NCI-H774 (cell line): Measurements from ENCODE around the gene PRPSAP1.
A peak's percentile ranks its signal among the peaks of the same experiment; 100 is the strongest.

Experiments used
- DNase-seq: peaks from one replicate; lab custom pipeline; 2025; lab: John Stamatoyannopoulos, UW

Gene PRPSAP1, protein sequence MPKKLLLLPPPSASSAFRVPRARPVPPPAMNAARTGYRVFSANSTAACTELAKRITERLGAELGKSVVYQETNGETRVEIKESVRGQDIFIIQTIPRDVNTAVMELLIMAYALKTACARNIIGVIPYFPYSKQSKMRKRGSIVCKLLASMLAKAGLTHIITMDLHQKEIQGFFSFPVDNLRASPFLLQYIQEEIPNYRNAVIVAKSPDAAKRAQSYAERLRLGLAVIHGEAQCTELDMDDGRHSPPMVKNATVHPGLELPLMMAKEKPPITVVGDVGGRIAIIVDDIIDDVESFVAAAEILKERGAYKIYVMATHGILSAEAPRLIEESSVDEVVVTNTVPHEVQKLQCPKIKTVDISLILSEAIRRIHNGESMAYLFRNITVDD

DNA sequence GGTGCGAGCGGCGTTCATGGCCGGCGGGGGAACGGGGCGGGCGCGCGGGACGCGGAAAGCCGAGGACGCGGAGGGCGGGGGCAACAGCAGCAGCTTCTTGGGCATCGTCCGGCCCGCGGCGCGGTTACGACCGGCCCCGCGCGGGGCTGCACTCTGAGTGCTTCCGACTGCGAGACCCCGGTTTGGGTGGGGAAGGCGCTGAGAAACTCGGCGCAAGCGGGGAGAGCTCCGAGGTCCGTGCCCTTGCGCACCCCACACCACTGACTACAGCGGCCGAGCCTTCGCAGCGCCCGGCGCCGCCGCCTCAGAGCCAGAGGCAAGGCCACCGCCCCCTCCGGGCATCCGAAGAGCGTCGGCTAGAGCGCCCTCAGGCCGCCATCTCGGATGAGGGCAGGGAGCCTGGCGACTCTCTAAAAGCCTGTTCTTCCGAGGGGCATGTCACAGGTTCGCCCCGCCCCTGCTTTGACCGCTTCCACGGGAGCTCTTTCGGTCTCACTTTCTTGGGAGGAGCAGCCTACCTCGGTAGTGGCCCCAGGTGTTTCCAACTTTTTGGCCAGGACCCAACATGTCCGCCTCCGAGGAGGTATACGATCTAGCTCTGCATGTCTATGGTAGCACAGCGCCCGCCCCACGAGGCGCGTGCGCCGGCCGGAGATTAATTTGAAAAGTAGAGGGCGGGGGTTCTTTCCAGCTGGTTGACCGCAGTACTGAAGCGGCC lies at the start of gene PRPSAP1:
PRPSAP1 (minus strand) TSS at position 318 of the 718 bp plus-strand sequence; CDS start at position 105, 213 bp downstream.
- peak; percentile 98 for DNase-seq

DNA sequence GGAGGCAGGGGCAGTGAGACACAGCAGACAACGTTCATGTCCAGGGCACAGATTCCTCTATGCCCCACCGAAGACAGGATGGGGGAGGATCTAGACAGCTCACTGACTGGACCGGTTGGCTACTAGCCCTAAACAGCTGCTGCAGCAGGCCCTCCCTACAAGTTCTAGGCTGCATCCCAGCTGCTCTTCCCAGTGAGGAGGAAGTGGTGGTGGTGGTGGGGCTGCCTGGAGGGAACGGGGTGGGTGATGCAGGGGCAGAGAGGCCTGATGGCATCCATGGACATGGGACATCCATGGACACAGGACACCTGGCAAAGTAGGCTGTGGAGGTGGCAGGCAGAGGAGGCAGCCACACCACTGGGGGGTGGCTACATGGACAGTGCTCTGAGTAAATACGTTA lies 49.0 kb upstream of the PRPSAP1 start:
- DNase-seq: no peak

DNA sequence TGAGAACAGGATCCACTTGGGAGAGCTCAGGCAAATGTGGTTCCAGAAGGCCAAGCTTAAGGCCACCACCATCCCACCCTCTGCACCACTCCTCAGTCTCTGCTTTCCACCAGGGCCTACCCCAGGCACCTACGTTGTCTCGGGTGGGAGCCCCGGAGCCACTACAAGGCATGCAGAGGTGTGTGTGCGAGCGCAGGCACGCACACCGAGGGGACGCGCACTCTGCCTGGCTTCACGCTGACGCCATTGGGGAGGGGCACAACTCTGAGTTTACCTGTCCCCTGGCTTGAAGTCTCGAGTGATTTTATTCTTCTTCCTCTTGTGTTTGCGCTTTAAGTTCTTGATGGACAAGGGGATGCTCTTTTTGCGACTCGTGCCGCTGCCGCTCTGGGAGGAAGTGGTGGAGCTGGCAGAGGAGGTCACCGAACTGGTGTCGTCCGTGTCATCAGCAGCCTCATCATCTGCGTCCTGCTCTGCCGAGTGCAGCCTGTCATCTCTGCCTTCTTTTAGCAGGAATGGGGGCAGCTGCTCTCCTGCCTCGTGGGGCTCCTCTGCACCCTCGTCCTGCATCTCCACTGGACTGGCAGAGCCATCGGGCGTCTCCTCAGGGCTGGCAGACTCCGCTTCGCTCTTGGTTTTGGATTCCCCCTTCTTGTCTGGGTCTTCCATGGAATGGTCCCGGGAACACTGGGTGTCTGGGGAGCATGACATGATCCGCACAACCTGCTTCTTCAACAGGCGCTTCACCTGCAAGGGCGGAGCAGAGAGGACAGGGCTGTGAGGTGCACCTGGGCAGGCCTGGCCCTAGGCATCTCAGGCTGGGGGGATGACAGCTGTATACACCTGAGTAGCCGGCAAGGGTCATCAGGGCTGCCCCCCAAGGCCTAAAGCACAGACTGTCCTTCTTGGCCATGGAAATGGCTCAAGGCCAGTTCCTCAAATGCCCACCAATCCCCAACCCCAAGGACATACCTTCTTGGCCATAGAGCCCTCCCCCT lies 45.8 kb upstream of the PRPSAP1 start:
- no peak for DNase-seq

DNA sequence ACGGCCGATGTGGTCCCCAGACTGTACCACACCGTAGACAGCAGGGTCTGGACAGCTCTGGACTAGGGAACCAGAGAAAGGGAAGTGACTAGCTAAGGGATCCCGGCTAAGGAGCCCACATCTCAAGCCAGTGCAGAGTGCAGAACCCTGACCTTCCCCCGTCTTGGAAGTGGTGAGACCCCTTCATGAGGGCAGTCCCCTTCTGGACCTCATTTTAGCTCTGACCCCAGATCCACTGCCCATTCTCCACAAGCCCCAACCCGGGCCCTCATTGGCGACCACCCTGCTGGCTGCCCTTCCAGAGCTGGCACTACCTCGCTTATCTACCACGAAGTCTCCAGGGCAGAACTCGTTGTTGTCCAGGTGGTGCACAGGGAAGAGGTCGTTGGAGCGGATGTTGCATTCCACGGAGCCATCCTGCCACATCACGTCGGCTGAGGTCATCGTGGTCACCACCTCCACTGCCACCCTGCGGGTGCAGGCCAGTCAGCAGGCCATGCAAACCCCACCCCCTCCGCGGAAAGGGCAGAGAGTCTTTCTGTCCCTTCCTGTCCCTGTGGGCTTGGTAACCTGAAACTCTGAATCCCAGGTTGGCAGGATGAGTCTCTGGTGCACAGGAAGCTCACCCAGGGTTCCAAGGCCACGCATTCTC lies 44.9 kb upstream of the PRPSAP1 start:
- DNase-seq: no peak

DNA sequence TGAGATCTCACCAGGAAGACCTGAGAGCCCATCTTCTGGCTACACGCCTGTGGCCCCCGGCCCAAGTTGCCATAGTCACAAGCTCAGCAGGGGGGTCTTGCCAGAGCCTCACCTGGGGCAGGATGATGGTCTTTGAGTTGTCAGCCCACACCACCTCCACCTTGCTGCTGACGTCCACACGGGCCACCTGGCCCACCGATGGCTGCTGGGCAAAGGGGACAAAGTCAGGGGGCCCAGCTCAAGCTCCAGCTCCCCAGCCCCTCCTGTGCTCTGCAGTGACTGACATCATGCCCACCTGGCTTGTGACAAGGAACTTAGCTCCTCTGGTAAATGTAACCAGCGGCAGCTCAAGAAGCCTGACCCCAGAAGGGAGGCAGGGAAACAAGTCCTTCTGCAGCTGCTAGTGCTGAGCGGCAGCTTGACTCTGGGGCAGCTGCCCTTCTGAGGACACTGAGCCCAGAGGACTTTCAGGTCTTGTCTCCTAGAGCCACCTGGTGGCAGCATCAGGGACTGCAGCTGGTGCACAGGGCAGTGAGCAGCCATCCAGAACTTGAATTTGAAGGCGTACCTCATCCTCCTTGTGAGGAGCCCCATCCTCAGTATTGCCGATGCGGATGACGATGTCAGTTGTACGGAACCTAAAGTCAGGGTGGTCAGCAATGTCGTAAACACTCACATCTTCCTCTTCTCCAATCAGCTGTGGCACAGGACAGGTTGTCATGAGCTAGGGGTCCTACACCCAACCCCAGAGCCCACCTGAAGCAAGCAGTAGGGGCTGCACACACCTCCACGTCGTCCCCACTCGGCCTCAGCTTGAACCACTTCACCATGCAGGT lies 44.2 kb upstream of the PRPSAP1 start:
- peak; percentile 89 for DNase-seq

DNA sequence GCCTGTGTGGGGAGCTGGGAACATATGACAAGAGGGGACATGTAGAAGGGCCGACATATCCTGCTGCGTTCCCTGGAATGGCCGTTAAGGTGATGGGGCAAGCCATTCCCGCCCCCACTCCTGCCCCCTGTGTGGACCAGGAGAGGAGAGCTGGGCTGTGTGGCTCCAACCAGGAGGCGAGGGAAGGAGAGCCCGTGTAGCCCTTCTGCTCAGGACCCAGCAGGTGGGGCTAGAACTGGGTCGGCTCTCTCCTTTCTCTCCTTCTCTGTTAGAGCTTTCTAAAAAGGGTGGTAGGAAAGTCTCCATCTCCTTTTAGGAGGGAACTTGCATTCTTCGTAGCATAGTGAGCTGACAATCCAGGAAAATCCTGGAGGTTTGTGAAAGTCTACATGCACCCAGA lies 43.5 kb upstream of the PRPSAP1 start:
- DNase-seq: no peak

DNA sequence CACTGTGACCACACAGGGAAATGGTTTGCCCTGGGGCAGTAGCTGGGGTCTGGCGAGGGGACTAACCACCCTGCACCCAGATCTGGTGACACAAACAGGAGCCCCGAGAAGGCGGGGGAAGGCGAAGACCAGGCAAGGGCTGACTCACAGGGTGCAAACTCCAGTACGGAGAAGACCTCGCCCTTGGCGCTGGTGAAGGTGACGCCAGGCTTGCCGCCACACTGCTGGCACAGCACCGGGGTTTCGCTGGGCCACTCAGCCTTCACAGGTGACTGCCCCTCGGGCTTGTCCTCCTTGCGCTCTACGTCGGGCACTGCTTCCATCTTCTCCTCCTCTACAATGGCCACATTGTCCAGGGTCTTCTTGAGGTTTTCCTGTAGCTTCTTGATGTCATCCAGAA lies 42.3 kb upstream of the PRPSAP1 start:
- no peak for DNase-seq

DNA sequence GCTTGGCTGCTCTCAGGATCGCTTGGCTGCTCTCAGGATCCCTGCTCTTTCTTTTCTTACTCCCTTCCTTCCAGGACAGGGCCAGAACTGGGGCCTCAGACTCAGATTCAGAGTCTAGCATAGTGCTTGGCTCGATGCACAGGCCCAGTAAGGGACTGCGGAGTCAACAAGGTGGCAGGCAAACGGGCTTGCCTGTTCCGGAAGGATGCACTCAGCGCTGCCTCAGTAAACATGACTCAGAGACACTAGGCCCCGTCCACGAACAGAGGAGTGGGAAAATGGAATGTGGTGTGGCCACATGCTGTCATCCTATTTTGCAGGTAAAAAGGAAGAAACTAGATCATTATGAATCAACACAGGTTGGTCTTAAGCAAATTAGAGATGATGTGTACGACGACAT lies 40.5 kb upstream of the PRPSAP1 start:
- DNase-seq: no peak

DNA sequence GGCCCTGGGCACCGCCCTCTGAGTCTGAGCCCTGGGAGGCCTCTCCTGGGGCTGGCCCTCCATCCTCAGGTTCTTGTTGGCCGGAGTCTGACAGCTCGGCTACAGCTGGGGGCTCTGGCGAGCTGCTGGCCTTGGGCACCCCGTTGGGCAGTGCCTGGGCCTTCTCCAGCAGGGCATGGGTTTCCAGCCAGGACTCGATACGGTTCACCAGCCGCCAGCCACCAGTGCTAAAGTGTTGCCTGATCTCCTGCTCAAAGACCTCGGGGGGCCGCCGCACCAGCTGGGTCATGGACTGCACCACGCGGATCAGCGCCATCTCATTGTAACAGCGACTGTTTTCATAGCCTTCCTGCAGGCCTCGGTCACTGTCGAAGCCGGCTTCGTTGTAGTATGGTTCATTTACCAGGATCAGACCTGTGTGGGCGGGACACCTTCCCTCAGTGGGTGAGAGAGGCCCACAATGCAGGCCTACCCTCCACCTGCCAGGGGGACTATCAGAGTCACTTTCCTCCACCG lies 37.5 kb upstream of the PRPSAP1 start:
- no peak for DNase-seq

DNA sequence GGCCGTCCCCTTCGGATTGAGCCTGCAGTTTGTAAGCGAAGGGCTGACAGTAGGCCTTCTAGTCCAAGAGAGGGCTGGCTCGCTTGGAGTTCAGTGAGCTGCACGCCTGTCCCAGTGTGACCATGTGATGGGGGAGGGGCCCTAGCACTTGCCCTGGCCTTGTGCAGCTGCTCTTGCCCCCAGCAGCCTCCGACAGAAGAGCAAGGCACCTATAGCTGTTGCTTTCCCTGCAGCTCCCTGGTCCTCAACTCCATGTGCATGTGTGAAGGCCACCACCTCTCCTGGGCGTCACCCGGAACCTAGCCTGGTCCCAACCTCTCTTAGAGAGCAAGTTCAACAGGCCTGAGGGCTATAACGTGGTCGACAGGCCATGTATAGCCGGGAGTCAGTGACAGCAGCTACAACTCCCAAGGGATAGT lies 36.3 kb upstream of the PRPSAP1 start:
- no peak for DNase-seq

DNA sequence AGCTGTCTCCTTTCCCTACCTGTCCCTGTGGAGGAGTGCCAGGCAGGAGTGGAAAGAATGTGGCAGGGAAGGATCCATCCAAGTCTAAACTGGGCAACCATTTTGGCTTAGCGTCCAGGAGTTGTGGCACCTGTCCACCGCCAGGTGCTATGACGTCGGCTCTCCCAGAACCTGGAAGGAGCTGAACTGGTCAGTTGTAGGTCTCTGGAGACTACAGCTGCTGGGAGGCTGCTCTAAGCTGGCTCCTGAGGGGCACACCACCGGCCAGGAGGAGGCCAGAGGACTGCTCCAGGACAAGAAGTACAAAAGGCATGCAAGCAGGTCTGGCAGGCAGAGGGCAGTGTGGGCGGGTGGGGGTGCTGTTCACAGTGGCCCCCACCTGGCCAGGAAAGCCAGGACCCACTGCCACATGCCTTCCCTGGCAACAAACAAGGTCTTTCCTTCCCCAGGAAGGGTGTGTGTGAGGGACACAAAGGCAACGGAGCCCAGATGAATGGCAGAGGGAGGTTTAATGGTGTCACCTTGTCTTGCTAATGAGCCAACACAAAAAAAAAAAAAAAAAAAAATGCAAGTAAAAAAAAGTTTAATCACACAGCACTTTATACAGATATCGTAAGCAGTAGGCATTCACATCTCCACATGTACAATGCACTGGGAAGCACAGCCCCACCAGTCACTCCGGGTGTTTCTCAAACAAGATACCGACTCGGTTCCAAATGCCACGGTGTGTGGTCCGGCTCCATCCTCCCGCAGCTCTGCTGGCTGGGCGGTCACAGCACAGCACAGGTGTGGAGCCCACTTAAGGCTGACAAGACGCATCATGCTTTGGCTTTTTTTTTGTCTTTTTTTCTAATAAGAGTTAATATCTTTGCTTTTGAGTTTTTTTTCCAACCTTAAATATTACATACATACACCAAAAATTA lies 35.5 kb upstream of the PRPSAP1 start:
- DNase-seq: no peak

DNA sequence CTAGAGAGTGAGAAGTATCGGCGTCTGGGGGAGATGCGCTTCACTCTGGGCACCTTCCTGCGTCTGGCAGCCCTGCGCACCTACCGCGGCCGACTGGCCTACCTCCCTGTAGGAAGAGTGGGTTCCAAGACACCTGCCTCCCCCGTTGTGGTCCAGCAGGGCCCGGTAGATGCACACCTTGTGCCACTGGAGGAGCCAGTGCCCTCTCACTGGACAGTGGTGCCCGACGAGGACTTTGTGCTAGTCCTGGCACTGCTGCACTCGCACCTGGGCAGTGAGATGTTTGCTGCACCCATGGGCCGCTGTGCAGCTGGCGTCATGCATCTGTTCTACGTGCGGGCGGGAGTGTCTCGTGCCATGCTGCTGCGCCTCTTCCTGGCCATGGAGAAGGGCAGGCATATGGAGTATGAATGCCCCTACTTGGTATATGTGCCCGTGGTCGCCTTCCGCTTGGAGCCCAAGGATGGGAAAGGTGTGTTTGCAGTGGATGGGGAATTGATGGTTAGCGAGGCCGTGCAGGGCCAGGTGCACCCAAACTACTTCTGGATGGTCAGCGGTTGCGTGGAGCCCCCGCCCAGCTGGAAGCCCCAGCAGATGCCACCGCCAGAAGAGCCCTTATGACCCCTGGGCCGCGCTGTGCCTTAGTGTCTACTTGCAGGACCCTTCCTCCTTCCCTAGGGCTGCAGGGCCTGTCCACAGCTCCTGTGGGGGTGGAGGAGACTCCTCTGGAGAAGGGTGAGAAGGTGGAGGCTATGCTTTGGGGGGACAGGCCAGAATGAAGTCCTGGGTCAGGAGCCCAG lies 33.5 kb upstream of the PRPSAP1 start:
- DNase-seq: no peak

DNA sequence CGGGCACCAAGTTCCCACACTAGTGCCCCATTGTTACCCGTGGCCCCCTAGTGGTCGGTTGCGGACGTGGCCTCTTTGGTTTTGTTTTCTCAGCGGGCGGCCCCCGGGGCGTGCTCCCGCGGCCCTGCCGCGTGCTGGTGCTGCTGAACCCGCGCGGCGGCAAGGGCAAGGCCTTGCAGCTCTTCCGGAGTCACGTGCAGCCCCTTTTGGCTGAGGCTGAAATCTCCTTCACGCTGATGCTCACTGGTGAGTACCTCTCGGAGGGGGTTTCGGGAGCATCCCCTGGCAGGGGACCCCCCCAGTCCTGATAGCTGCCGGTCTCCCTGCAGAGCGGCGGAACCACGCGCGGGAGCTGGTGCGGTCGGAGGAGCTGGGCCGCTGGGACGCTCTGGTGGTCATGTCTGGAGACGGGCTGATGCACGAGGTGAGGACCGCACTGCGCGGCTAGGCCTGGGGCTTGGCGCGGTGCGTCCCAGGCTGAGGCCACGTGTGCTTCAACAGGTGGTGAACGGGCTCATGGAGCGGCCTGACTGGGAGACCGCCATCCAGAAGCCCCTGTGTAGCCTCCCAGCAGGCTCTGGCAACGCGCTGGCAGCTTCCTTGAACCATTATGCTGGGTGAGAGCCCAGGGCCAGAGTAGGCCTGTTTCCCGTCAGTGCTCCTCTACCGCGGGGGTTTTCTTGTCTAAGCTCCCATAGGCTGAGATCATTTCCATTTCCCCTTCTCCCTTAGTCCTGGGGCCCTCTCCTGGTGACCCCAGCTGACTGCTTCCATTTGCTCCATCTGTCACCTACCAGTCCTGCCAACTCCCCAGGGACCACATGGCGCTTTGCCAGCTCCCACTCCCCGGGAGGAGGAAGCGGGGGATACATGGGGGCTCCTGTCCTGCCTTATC lies 32.4 kb upstream of the PRPSAP1 start:
- peak; percentile 53 for DNase-seq

DNA sequence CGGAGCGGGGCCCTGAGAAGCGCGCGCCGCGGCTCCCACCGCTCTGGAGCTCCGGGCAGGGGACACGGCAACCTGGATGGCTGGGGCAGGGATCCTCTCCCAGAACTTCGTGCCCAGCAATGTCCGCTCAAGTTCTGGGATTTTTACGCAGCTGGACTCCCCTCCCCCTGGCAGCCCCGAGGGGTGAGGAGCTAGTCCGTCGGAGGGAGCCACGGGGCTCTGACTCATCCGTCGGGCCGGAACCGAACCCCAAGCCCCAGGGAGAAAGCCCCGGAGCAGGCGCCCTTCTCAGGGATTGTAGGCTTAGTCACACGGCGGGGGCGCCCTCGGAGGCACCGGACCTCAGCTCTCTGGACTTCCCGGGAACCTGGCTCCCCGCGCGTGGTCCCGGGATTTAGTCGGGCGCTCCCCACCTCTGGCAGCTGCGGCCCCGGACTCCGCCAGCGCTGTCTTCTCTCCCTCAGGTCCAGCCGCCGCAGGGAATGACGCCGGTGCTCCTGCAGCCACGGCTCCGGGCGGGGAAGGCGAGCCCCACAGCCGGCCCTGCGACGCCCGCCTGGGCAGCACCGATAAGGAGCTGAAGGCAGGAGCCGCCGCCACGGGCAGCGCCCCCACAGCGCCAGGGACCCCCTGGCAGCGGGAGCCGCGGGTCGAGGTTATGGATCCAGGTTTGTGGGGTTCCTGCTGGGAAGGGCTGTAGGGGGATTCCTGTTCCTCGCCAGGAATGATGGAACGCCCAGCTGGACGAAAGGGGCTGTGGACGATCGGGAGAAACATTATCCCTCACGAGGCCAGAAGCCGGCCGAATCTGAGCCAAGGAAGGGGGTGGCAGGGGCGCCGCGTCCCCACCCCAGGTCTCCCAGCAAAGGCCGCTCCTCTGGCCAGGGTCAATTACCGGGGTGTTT lies 31.5 kb upstream of the PRPSAP1 start:
- no peak for DNase-seq

DNA sequence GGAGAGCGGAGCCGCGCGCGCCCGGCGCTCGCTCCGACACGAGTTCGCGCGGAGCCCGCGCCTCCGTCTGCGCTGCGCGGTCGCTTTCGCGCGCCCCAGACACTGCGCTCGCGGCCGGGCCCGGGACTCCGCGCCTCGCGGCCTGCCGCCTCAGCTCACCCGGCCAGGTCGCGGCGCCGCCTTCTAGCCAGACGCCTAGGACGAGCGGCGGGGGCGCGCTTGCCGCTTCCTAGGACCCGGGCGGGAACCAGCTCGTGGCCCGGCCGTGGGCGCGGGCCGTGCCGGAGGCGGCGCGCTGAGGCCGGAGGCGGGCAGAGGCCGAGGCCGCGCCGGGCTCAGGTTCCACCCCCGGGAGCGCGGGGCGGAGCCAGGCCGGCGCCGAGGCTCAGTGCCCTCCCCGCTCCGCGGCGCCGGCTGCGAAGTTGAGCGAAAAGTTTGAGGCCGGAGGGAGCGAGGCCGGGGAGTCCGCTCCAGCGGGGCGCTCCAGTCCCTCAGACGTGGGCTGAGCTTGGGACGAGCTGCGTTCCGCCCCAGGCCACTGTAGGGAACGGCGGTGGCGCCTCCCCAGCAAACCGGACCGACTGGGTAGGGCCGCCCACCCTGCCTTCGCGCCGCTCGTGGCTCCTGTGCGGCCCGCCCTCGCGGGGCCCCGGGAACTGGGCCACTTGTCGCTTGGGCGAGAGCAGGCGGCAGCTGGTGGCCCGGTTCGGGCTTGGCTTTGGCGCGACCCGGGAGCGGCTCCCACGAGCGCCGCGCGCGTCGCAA lies 30.7 kb upstream of the PRPSAP1 start, which contains the start of gene SPHK1:
SPHK1 (plus strand) TSS at position 388 of the 765 bp plus-strand sequence. CDS start 1,036 bp downstream, outside the sequence.
- peak; percentile 44 for DNase-seq
